Neural cell (in vitro differentiated cells): Measurements from ENCODE around the gene REP15. TPM values are rescaled to one million over a fixed set of nuclear protein-coding genes. Genes with fewer than 3 reads are reported as not detected.
"Not testable (repeated sequence)": the region's sequence is repeated elsewhere in the genome, so short reads cannot be mapped to it uniquely, and the experiment has no call there.

Experiments
- H2AFZ ChIP-seq: fragments of 200-600, 300-800 bp; sonication (generic), shearing (Covaris generic); 2 replicates; pipeline ENCODE4 v1.6.0; 2014; ENCODE audit warnings: low read depth, mild to moderate bottlenecking, antibody characterized with exemption, low read length, moderate library complexity
- H3F3A ChIP-seq: fragments of 200-600 bp; shearing (Covaris generic); 2 replicates; pipeline ENCODE4 v1.6.1; 2016; ENCODE audit warnings: mild to moderate bottlenecking, moderate library complexity, mixed read lengths, antibody characterized with exemption, low read length; ENCODE audit not compliant: insufficient read depth, poor library complexity, severe bottlenecking
- H3K27ac ChIP-seq: fragments of 200-600, 300-800 bp; sonication (generic), shearing (Covaris generic); 2 replicates; pipeline ENCODE4 v1.5.1; 2014; ENCODE audit warnings: mild to moderate bottlenecking, low read length, moderate library complexity
- H3K27me3 ChIP-seq: fragments of 300-800, 200-600 bp; sonication (generic), shearing (Covaris generic); 2 replicates; pipeline ENCODE4 v1.6.0; 2014; ENCODE audit warnings: mild to moderate bottlenecking, low read depth, low read length, moderate library complexity; ENCODE audit not compliant: insufficient read depth
- H3K36me3 ChIP-seq: fragments of 300-800, 200-600 bp; sonication (generic), shearing (Covaris generic); 2 replicates; pipeline ENCODE4 v1.5.1; 2014; ENCODE audit warnings: mild to moderate bottlenecking, antibody characterized with exemption, low read length, moderate library complexity; ENCODE audit not compliant: insufficient read depth
- H3K4me2 ChIP-seq: fragments of 300-800, 200-600 bp; sonication (generic), shearing (Covaris generic); 2 replicates; pipeline ENCODE4 v1.6.0; 2014; ENCODE audit warnings: mild to moderate bottlenecking, low read length
- H3K4me3 ChIP-seq: fragments of 300-800, 200-600 bp; sonication (generic), shearing (Covaris generic); 2 replicates; pipeline ENCODE4 v1.5.1; 2014; ENCODE audit warnings: mild to moderate bottlenecking, low read length, moderate library complexity
- H3K79me2 ChIP-seq: fragments of 200-600 bp; shearing (Covaris generic); replicated peaks from 2 replicates; pipeline ENCODE4 v1.6.0; 2014; ENCODE audit warnings: mild to moderate bottlenecking, low read length, moderate library complexity; ENCODE audit not compliant: insufficient read depth
- H3K9ac ChIP-seq: fragments of 300-800, 200-600 bp; sonication (generic), shearing (Covaris generic); 2 replicates; pipeline ENCODE4 v1.6.1; 2016; ENCODE audit warnings: mild to moderate bottlenecking, low read length, mixed read lengths
- H3K9me2 ChIP-seq: fragments of 200-600 bp; shearing (Covaris generic); 2 replicates; pipeline ENCODE4 v1.6.1; 2016; ENCODE audit warnings: mild to moderate bottlenecking, low read length, mixed read lengths; ENCODE audit not compliant: insufficient read depth
- H3K9me3 ChIP-seq: fragments of 200-600, 300-800 bp; sonication (generic), shearing (Covaris generic); 2 replicates; pipeline ENCODE4 v1.6.1; 2016; ENCODE audit warnings: mild to moderate bottlenecking, mixed run types, low read length, moderate library complexity, mixed read lengths
- H4K20me1 ChIP-seq: fragments of 200-600 bp; shearing (Covaris generic); 2 replicates; pipeline ENCODE4 v1.6.1; 2016; ENCODE audit warnings: mild to moderate bottlenecking, mixed run types; ENCODE audit not compliant: insufficient read depth
- CTCF ChIP-seq: fragments of 450-650 bp; IDR thresholded peaks from 2 replicates; pipeline ENCODE4 v1.5.1; 2014; ENCODE audit warnings: antibody characterized with exemption, mild to moderate bottlenecking, moderate library complexity; ENCODE audit not compliant: poor library complexity, severe bottlenecking
- EP300 ChIP-seq: fragments of 450-650 bp; conservative IDR thresholded peaks from 2 replicates; pipeline ENCODE4 v1.6.1; 2014; ENCODE audit warnings: antibody characterized with exemption, mild to moderate bottlenecking, moderate library complexity; ENCODE audit not compliant: poor library complexity, severe bottlenecking
- EZH2 ChIP-seq: fragments of 200-600, 300-800 bp; shearing (Covaris generic), sonication (generic); IDR thresholded peaks from 2 replicates; pipeline ENCODE4 v1.6.1; 2014; ENCODE audit warnings: antibody characterized with exemption, low read length, borderline replicate concordance, mild to moderate bottlenecking; ENCODE audit not compliant: insufficient read depth, poor library complexity, severe bottlenecking
- MXI1 ChIP-seq: fragments of 450-650 bp; conservative IDR thresholded peaks from 2 replicates; pipeline ENCODE4 v1.6.1; 2014; ENCODE audit warnings: antibody characterized with exemption, mild to moderate bottlenecking; ENCODE audit not compliant: poor library complexity, severe bottlenecking
- POLR2AphosphoS5 ChIP-seq: IDR thresholded peaks from 2 replicates; pipeline ENCODE4 v1.6.1; 2012
- RAD21 ChIP-seq: fragments of 450-650 bp; conservative IDR thresholded peaks from 2 replicates; pipeline ENCODE4 v1.6.1; 2014; ENCODE audit warnings: antibody characterized with exemption, mild to moderate bottlenecking, moderate library complexity
- REST ChIP-seq: IDR thresholded peaks from 2 replicates; pipeline ENCODE4 v1.6.1; 2012; ENCODE audit warnings: borderline replicate concordance
- SMC3 ChIP-seq: fragments of 450-650 bp; conservative IDR thresholded peaks from 2 replicates; pipeline ENCODE4 v1.6.1; 2014; ENCODE audit warnings: antibody characterized with exemption, mild to moderate bottlenecking, moderate library complexity; ENCODE audit not compliant: poor library complexity
- TAF1 ChIP-seq: IDR thresholded peaks from 2 replicates; pipeline ENCODE4 v1.6.1; 2012; ENCODE audit warnings: low read depth
- polyA plus RNA-seq: library from polyadenylated mRNA; depleted of rRNA; stranded (reverse); fragments of >200 nt; gene quantifications from 2 replicates; pipeline ENCODE4 v1.2.3, GENCODE V29; 2014

The REP15 gene
- polyA plus RNA-seq, 1 donor from 2014 or later, result 0.88 TPM

GRCh38 chr12:27733791-27734190 is 37.5 kb downstream of the REP15 start:
- TF ChIP-seq POLR2AphosphoS5 (no peak), TAF1 (no peak), CTCF (no peak), MXI1 (no peak), REST (no peak), EZH2 (no peak), RAD21 (no peak), SMC3 (no peak), EP300 (no peak)

GRCh38 chr12:27734321-27734720 is 38.1 kb downstream of the REP15 start:
- H4K20me1 ChIP-seq, H2AFZ ChIP-seq, H3K27ac ChIP-seq, H3K36me3 ChIP-seq, H3K79me2 ChIP-seq, H3K9me3 ChIP-seq, H3K9ac ChIP-seq, H3F3A ChIP-seq, H3K9me2 ChIP-seq, H3K4me3 ChIP-seq, H3K4me2 ChIP-seq, H3K27me3 ChIP-seq: not testable (repeated sequence)

More at GRCh38 chr12:27733791-27734190, 37.5 kb downstream of the REP15 start:
- no peak overlapping the region for H3K4me3 ChIP-seq
- no peak overlapping the region for H2AFZ ChIP-seq
- H3K36me3 ChIP-seq, result peaks cover 6% of the 10 kb centered on the region
- no peak overlapping the region for H3K9ac ChIP-seq
- no peaks in the 10 kb centered on the region for H3K9me3 ChIP-seq
- no peaks in the 10 kb centered on the region for H3K27me3 ChIP-seq
- H3F3A ChIP-seq, result no peaks in the 10 kb centered on the region
- no peak overlapping the region for H3K27ac ChIP-seq
- H4K20me1 ChIP-seq, result no peaks in the 10 kb centered on the region
- no peak overlapping the region for H3K4me2 ChIP-seq
- H3K9me2 ChIP-seq, result no peaks in the 10 kb centered on the region
- H3K79me2 ChIP-seq, result no peaks in the 10 kb centered on the region

GRCh38 chr12:27743601-27744000 is 47.4 kb downstream of the REP15 start:
- H3K4me2 ChIP-seq, result no peak overlapping the region
- no peaks in the 10 kb centered on the region for H3K9me2 ChIP-seq
- H3K9ac ChIP-seq, result no peak overlapping the region
- H3K79me2 ChIP-seq, result no peaks in the 10 kb centered on the region
- H4K20me1 ChIP-seq, result no peaks in the 10 kb centered on the region
- H3K4me3 ChIP-seq, result no peak overlapping the region
- H2AFZ ChIP-seq, result no peak overlapping the region
- H3K36me3 ChIP-seq, result no peaks in the 10 kb centered on the region
- no peaks in the 10 kb centered on the region for H3K27me3 ChIP-seq
- H3K9me3 ChIP-seq, result no peaks in the 10 kb centered on the region
- H3F3A ChIP-seq, result no peaks in the 10 kb centered on the region
- no peak overlapping the region for H3K27ac ChIP-seq
- TF ChIP-seq POLR2AphosphoS5 (no peak), REST (no peak), CTCF (no peak), SMC3 (no peak), EZH2 (no peak), TAF1 (no peak), EP300 (no peak)
